ENCODE measurements around the gene FAM117B.
"Not testable (repeated sequence)": the region's sequence is repeated elsewhere in the genome, so short reads cannot be mapped to it uniquely, and the experiment has no call there.

The FAM117B gene

DNA sequence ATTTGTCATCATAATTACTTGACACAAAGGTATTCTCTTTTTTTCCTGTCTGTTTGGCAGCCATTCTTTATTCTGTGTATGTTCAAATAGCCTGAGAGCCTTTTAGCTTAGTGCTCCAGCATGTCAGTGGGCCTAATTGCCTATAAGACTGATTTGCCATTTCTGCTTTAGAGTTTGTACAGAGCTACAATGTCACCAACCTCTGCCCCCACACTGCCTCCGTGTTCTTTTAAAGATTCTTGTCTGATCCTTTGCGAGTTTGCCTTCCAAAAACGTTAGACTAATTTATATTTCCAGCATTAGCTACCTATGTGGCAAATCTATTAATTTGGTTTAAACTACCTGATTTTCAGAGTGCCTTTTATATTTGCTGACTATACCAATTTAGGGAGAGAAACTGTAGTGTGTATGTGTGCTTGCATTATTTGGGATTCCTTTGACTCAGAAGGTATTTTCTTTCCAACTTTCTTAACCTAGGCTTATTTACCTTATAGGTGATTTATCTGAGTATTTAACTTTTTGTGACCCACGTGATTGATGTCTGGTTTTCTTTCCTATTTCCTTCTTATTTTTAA is 70.8 kb downstream of the FAM117B start:
- no peak for DNase-seq

GRCh38 chr2:202714971-202715935 is 80.5 kb downstream of the FAM117B start:
- DNase-seq: not testable (repeated sequence)

- no peak for DNase-seq
Measured at GRCh38 chr2:202716114-202716718, 81.4 kb downstream of the FAM117B start.

GRCh38 chr2:202716953-202717597 is 82.3 kb downstream of the FAM117B start:
- DNase-seq: no peak

- no peak for DNase-seq
Measured at GRCh38 chr2:202717598-202718310, 83.0 kb downstream of the FAM117B start.

GRCh38 chr2:202718614-202719013 is 83.8 kb downstream of the FAM117B start:
- DNase-seq: no peak

DNA sequence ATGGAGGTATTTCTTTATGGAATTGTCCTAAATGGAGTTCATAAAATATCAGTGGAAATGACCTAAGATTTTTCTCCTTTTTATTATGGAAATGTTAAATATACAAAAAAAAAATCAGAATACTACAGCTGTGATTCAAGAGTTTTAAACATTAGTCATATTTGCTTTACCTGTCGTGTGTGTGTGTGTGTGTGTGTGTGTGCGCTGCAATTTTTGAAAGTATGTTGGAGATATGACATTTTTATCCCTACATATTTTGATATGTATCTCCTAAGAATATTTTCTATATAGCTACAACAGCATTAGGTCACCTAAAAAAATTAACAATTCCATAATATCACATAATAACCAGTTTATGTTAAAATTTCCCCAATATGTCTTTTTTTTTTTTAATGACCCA is 85.5 kb downstream of the FAM117B start:
- DNase-seq: no peak

DNA sequence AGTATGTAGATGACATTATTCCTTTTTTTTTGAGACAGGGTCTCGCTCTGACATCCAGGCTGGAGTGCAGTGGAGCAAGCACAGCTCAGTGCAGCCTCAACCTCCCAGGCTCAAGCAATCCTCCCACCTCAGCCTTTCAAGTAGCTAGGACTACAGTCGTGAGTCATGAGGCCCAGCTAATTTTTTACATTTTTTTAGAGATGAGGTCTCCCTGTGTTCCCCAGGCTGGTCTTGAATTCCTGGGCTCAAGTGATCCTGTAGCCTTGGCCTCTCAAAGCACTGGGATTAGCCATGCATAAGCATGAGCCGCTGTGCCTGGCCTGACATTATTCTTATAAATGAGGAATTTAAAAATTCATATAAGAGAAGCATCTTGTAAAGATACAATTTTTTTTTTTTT is 86.9 kb downstream of the FAM117B start:
- DNase-seq: no peak

DNA sequence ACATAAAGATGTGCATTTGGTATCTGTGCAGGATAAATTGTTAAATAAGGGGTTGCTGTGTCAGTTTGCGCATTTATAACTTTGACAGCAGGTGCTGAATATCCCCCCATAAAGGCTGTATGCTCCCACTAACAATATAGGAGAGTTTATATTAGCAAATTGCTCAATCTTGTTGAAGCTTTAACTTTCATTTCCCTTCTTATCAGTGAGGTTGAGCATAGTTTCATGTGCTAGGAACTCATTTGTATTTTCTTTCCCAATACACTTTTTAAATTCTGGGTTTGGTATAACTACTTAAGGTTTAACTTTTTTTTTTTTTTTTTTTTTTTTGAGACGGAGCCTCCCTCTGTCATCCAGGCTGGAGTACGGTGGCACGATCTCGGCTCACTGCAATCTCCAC is 89.0 kb downstream of the FAM117B start:
- DNase-seq: no peak

DNA sequence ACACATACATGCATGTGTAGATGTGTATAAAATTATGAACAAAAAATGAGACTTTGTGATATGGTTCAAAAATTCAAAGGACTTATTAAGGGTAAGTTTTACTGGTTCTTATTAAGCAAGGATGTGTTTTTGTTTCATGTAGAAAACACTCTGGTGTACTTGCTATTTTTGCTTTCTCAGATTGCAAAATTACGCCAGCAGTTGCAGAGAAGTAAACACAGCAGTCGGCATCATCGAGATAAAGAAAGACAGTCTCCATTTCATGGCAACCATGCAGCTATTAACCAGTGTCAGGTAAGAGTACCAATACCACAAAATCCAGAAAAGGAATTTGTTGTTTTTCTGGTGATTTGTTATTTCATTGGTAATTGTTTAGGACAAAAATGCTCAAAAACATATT is 91.3 kb downstream of the FAM117B start:
- DNase-seq: no peak

DNA sequence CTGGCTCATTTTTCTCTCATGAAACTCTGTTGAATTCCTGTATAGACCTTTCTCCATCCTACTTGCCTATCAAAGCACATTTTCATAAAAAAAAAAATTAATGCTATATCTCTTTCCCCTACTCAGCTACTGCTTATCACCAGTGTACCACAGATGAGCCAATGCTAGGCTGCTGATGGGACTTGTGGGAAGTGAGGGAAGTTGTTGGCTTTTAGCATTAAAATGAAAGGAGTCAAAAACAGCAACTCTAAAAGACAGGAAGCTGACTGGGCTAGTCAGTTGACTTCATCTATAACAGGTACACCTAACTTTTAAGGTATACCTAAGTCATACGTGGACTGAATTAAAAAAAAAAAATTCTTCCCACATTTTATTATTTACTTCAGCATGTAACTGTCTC is 102.1 kb downstream of the FAM117B start:
- no peak for DNase-seq

DNA sequence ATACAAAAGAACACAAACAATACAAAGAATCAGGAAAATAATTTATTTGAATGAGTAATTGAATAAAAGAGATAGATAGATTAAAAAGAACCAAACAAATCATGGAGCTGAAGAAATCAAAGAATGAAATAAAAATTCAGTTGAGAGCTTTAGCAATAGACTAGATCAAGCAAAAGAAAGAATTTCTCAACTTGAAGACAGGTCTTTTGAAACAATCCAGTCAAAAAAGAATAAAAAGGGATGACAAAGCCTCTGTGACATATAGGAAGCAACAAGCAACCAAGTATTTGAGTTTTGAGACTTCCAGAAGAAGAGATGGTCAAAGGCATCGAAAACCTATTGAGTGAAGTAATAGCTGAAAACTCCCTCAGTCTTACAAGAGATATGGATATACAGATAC is 108.8 kb downstream of the FAM117B start:
- DNase-seq: no peak

- DNase-seq: no peak
Measured at GRCh38 chr2:202749477-202749876, 114.7 kb downstream of the FAM117B start.

DNA sequence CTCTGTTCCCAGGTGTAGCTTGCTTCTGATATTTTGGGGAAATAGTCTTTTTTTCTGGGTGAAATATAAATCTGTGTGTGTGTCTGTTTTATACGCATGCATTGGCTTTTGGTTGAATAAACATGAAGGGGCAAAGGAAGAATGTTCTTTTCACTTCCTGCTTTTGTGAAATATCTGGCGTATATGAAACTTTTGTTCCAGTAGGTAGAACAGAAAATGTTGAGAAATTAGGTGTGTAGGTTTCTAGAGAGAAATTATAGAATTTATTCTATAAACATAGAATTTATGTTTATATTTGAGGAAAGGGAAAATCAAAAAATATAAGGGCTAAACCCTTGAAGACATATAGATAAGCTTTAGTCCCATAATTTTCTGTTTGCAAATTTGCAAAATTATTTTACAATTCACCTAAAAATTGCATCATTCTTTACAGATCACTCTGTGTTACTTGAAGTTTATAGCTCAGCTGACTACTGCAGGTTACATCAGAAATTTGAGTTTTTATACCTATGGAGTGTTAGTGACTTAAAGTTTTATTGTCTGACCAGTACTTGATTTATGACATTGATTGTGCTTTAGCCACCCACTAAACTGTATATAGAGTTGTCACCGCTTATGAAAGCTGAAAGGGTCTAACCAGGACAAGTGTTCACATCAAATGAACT is 116.1 kb downstream of the FAM117B start:
- DNase-seq: no peak

GRCh38 chr2:202752071-202752470 is 117.3 kb downstream of the FAM117B start:
- no peak for DNase-seq

- no peak for DNase-seq
Measured at GRCh38 chr2:202754936-202755335, 120.2 kb downstream of the FAM117B start.

GRCh38 chr2:202756598-202756997 is 121.8 kb downstream of the FAM117B start:
- no peak for DNase-seq

DNA sequence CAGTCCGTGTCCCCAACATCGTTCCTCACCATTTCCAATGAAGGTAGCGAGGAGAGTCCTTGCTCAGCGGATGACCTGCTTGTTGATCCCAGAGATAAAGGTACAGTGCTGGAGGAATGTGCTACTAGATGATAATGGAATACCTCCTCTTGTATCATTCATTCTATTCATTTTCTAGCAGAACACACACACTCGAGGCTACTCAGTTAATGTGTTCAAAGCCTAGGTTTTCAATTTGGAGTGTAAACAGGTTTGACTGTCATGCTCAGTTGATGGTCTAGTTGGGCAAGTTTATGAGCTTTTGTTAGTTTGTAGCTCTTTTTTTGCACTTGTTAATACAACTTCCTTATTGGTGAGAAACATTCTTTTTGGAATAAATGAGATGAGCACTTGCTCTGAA is 122.6 kb downstream of the FAM117B start:
- DNase-seq: no peak

DNA sequence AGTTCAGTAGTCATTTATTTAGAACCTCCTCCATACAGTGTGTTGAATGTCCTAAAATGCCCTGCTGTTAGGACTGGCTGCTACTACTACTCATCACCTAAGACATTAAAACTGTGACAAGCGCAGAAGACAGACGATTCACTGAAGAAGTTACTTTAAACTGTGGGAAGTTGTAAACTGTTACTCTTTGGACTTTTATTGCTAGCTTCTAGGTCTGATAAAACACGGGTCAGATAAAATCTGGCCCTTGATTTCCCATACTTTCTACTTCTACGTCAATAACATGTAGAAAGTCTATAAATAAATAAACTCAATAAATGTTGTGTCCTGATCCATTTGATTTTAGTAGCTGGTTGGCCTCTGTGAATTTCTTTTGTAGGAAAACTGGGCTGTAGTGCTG is 123.4 kb downstream of the FAM117B start:
- DNase-seq: no peak

DNA sequence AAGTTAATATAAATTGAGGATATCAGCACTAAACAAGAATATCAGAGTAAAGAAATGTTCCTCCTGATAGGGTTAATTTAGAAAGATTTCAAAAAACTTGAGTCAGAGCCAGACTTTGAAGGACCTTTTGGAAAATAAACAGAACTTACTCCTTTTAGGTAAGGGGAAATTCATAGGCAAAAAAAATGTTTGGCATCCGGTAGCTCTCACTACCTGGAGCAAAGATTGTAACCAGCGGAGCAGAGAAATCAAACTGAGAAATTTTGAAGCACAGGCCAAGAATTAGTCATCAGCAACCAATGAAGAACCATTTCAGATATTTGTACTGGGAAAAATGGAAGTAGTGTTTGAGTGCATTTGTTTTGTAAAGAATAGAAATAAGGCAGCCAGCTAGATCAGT is 123.8 kb downstream of the FAM117B start:
- no peak for DNase-seq

- DNase-seq: no peak
Measured at GRCh38 chr2:202760848-202761247, 126.1 kb downstream of the FAM117B start.

DNA sequence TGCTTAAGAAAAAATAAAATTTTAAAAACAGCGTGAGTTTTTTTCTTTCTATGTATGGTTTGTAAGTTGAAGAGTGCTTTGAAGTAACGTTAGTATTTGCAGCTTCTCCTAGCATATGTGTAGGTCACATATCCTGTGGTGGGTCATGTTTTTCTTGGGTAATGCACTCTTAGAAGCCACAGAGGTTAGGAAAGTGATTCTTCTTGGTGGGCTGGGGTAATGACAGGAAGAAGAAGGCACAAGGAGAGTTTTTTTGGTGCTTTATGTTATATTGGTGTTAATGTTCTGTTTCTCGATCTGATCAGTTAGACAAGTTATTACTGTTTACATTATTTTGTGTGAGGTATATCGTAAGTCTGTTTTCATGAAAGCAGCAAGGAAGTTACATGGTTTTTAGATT is 127.8 kb downstream of the FAM117B start:
- DNase-seq: no peak
